ENCODE results near the gene KPRP. TPM values are rescaled to one million over a fixed set of nuclear protein-coding genes. Genes with fewer than 3 reads are reported as not detected.

Gene KPRP
- total RNA-seq, 4 donors from 2014 or later: 0.12 TPM; not detected in 3

- no peak for ATAC-seq
- 61 to 66% methylated on average over 3 to 4 of the region's 4 CpGs for whole genome bisulfite sequencing, 2 donors (ENCODE audit: low coverage in 1 of 2)
- TF ChIP-seq CTCF (IDR thresholded peaks at IDR 0.05): no peak
- no peak for TF ChIP-seq POLR2A (IDR thresholded peaks at IDR 0.05)
- no peak for TF ChIP-seq POLR2AphosphoS5 (IDR thresholded peaks at IDR 0.05)
- no peak for TF ChIP-seq EP300 (IDR thresholded peaks at IDR 0.05)
- H3K27ac ChIP-seq: no peak overlapping the region
- H3K27me3 ChIP-seq: peaks cover 4% of the 10 kb centered on the region
- H3K4me3 ChIP-seq: no peak overlapping the region
- H3K4me1 ChIP-seq: no peaks in the 10 kb centered on the region
- no peaks in the 10 kb centered on the region for H3K9me3 ChIP-seq
- no peaks in the 10 kb centered on the region for H3K36me3 ChIP-seq
Observed at GRCh38 chr1:152758636-152759035, 811 bp downstream of the KPRP start.

- Histone ChIP-seq H3K4me3 (no peak overlapping the region), H3K36me3 (no peaks in the 10 kb centered on the region), H3K4me1 (no peaks in the 10 kb centered on the region), H3K9me3 (no peaks in the 10 kb centered on the region), H3K27me3 (peaks cover 4% of the 10 kb centered on the region), H3K27ac (no peak overlapping the region)
- no peak for TF ChIP-seq CTCF (IDR thresholded peaks at IDR 0.05)
- no peak for TF ChIP-seq POLR2AphosphoS5 (IDR thresholded peaks at IDR 0.05)
- no peak for TF ChIP-seq EP300 (IDR thresholded peaks at IDR 0.05)
- TF ChIP-seq POLR2A (IDR thresholded peaks at IDR 0.05): no peak
- ATAC-seq: no peak
- WGBS, 2 donors (ENCODE audit: low coverage in 1 of 2): 67 to 100% methylated on average over 1 of the region's 8 CpGs
Observed at GRCh38 chr1:152759453-152760173, 1.8 kb downstream of the KPRP start.

- Histone ChIP-seq H3K9me3 (no peaks in the 10 kb centered on the region), H3K4me1 (no peaks in the 10 kb centered on the region), H3K4me3 (no peak overlapping the region), H3K36me3 (no peaks in the 10 kb centered on the region), H3K27ac (no peak overlapping the region), H3K27me3 (no peaks in the 10 kb centered on the region)
- ATAC-seq: no peak
- WGBS, 2 donors (ENCODE audit: low coverage in 1 of 2): 96 to 100% methylated on average over 2 to 14 of the region's 31 CpGs
- no peak for TF ChIP-seq POLR2A (IDR thresholded peaks at IDR 0.05)
- TF ChIP-seq POLR2AphosphoS5 (IDR thresholded peaks at IDR 0.05): no peak
- TF ChIP-seq CTCF (IDR thresholded peaks at IDR 0.05): no peak
- no peak for TF ChIP-seq EP300 (IDR thresholded peaks at IDR 0.05)
Observed at GRCh38 chr1:152760551-152761190, 2.8 kb downstream of the KPRP start.

- no peak overlapping the region for H3K27ac ChIP-seq
- no peak for ATAC-seq
- no peaks in the 10 kb centered on the region for H3K9me3 ChIP-seq
- WGBS, 2 donors (ENCODE audit: low coverage in 1 of 2): 80 to 84% methylated on average over 1 to 3 of the region's 3 CpGs
- H3K27me3 ChIP-seq: no peaks in the 10 kb centered on the region
- H3K4me3 ChIP-seq: no peak overlapping the region
- no peaks in the 10 kb centered on the region for H3K36me3 ChIP-seq
- TF ChIP-seq CTCF (IDR thresholded peaks at IDR 0.05) (no peak), POLR2A (IDR thresholded peaks at IDR 0.05) (no peak), POLR2AphosphoS5 (IDR thresholded peaks at IDR 0.05) (no peak), EP300 (IDR thresholded peaks at IDR 0.05) (no peak)
- no peaks in the 10 kb centered on the region for H3K4me1 ChIP-seq
Observed at GRCh38 chr1:152761609-152762213, 3.9 kb downstream of the KPRP start.

All from gastroesophageal sphincter (tissue), 4 donors.